ENCODE results near the gene PLEKHM2. TPM values are rescaled to one million over a fixed set of nuclear protein-coding genes. Genes with fewer than 3 reads are reported as not detected.

The PLEKHM2 gene
- total RNA-seq, 4 donors from 2014 or later, result 41.9 to 74.5 (median 55.7) TPM

GRCh38 chr1:15727866-15728534 lies 43.9 kb downstream of the PLEKHM2 start:
- TF ChIP-seq CTCF (IDR thresholded peaks at IDR 0.05; ENCODE audit: low read depth), result no peak

DNA sequence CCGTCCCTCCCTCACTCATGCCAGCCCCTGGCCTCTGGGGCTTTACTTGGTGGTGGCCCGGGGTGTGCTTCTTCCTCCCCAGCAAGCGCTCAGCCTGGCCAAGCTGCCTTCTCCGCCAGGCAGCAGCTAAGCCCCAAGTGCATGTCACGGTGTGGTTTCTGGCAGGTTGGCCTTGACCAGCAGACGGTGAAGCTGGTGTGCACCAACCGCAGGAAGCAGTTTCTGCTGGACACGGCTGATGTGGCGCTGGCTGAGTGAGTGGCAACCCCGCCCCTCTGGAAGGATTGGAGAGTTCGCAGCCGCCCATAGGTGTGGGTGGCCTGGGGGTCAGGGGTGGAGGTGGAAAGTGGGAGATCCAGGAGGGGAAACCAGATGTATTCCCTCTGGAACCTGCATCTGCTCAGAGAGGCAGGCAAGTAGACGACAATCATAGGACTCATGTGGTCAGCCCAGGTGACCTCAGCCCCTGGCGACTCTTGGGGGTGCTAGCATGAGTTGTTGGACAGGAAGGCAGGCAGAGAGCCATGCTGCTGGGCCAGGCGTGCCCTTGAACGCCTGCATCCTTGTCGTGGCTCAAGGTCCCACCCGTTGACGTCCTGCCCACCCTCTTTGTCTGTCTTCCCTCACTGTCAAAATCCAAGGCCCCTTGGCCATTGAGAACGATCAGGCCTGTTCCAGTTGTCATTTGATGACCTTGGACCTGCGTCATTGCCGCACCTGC lies 45.0 kb downstream of the PLEKHM2 start:
- no peak for TF ChIP-seq CTCF (IDR thresholded peaks at IDR 0.05; ENCODE audit: low read depth)

DNA sequence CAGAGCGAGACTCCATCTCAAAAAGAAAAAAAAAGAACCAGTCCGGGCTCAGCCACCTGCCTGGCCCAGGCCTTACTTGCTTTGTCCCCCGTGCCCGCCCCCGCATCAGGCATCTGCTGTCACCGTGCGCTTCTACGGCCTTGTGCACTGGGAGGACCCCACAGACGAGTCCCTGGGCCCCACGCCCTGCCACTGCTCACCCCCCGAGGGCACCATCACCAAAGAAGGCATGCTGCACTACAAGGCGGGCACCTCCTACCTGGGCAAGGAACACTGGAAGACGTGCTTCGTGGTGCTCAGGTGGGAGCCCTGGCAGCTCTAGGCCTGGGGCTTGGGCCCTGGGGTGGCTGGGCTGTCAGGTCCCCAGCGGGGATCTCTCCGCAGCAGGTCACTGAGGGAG lies 46.3 kb downstream of the PLEKHM2 start:
- no peak for TF ChIP-seq CTCF (IDR thresholded peaks at IDR 0.05; ENCODE audit: low read depth)

DNA sequence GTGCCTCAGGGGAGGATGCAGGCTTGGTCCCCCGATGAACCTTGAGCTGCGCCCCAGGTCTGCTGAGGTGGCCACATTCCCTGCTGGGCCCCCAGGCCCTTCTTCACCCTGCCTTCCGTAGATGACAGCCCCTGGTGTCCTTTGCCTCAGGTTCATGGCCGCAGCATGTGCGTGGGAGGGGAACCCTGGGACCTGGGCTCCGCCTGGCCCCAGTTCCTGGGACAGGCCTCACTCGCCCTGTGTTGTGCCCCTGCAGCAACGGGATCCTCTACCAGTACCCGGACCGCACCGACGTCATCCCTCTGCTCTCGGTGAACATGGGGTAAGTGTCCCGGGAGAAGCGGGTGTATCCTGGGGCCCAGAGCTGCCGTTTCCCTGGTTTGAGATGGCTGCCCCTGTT lies 46.8 kb downstream of the PLEKHM2 start:
- no peak for TF ChIP-seq CTCF (IDR thresholded peaks at IDR 0.05; ENCODE audit: low read depth)

DNA sequence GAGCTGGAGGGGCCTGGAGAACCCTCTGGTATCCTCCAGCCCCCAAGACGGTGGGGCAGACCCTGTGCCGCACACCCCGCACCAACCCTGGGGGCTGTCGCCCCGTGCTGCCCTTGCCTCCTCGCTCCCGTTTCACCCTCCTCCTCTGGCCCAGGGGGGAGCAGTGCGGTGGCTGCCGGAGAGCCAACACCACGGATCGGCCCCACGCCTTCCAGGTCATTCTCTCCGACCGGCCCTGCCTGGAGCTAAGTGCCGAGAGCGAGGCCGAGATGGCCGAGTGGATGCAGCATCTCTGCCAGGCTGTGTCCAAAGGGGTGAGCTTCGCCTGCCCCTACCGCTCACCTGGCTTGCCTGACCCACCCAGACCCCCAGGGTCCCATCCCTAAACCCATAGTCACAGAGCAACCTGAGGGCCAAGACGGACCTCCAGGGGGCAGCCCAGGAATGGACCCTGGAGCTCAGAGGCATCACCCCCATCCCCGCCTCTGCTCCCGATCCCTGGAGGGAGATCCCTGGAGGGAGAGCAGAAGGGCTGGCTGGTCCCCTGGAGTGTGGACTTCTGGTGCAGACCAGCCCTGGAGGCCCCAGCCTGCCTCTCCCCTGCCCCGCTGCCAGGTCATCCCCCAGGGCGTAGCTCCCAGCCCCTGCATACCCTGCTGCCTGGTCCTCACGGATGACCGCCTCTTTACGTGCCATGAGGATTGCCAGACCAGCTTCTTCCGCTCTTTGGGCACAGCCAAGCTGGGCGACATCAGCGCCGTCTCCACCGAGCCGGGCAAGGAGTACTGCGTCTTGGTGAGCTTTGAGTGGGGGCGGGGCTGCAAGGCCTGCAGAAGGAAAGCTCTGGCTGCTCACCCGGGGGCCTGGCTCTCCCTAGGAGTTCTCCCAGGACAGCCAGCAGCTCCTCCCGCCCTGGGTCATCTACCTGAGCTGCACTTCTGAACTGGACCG lies 47.9 kb downstream of the PLEKHM2 start:
- no peak for TF ChIP-seq CTCF (IDR thresholded peaks at IDR 0.05; ENCODE audit: low read depth)

- no peak for TF ChIP-seq CTCF (IDR thresholded peaks at IDR 0.05; ENCODE audit: low read depth)
Observed at GRCh38 chr1:15732686-15733081, 48.6 kb downstream of the PLEKHM2 start.

All from subcutaneous adipose tissue (tissue), 4 donors.